ENCODE measurements around the gene DDRGK1. TPM values are rescaled to one million over a fixed set of nuclear protein-coding genes. Genes with fewer than 3 reads are reported as not detected.
A peak's percentile ranks its signal among the peaks of the same experiment; 100 is the strongest.

Gene DDRGK1
- total and polyA plus RNA-seq, 4 donors: 16.8 to 72.4 (median 48.5) TPM

DNA sequence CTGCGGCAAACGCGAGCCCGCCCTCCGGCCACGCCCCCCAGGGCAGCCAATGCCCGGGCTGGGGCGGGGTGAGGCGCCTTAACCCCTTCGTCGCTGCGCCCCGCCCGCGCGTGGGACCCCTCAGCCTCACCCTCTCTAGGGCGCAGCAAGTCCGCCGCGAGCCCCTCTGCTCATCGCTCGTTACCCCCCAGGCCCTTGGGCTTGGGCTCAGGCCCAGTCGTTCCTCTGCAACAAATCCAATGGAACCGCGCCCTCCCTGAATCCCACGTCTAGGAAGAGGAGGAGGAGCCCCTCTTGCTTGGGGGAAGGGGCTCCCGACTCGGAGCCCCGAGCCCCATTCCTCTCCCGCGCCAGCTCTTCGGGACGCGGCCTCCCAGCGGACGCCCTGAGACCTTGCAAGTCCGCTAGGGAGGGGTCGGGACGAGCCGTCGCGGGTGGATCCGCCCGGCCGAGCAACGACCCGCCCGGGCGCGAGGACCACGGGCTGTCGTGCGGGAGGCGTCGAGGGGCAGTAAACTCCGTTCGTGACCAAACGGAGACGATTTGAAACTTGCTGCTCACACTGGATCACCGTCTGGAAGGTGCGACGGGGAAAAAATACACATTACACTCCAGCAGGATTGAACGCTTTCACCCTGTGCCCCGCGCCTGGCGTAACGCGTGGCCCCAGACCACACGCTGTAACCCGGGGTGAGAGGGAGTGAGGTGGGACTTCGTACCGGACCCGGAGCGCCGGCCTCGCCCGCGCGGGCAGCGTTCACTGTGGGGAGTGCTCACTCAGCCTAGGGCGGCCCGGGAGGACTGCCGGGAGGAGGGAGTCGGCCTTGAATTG is 30.7 kb downstream of the DDRGK1 start:
- no peaks in the 10 kb centered on the region for H3K9me3 ChIP-seq (ENCODE audit: control insufficient read depth in 4 of 4, low read length in 3 of 4)
- H3K27me3 ChIP-seq (ENCODE audit: control insufficient read depth in 4 of 4, insufficient read depth in 4 of 4, low read length in 3 of 4): no peaks in the 10 kb centered on the region
- peak overlapping the region; percentile 81 to 90 (median 88) for H3K4me3 ChIP-seq (ENCODE audit: low read depth in 1 of 3, low read length in 3 of 3)
- H3K4me1 ChIP-seq (ENCODE audit: control insufficient read depth in 4 of 4, insufficient read depth in 4 of 4, low read length in 3 of 4): peaks cover 6 to 24% (median 16%) of the 10 kb centered on the region in 4 donors
- H3K36me3 ChIP-seq (ENCODE audit: control insufficient read depth in 4 of 4, insufficient read depth in 3 of 4, low read depth in 1 of 4, low read length in 3 of 4): no peaks in the 10 kb centered on the region
- H3K27ac ChIP-seq (ENCODE audit: low read depth in 1 of 2, low read length in 2 of 2): peak overlapping the region; percentile 75 to 83
- TF ChIP-seq, protein P1, sequence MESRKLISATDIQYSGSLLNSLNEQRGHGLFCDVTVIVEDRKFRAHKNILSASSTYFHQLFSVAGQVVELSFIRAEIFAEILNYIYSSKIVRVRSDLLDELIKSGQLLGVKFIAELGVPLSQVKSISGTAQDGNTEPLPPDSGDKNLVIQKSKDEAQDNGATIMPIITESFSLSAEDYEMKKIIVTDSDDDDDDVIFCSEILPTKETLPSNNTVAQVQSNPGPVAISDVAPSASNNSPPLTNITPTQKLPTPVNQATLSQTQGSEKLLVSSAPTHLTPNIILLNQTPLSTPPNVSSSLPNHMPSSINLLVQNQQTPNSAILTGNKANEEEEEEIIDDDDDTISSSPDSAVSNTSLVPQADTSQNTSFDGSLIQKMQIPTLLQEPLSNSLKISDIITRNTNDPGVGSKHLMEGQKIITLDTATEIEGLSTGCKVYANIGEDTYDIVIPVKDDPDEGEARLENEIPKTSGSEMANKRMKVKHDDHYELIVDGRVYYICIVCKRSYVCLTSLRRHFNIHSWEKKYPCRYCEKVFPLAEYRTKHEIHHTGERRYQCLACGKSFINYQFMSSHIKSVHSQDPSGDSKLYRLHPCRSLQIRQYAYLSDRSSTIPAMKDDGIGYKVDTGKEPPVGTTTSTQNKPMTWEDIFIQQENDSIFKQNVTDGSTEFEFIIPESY (IDR thresholded peaks at IDR 0.05): no peak
- no peak for TF ChIP-seq NR2F2 (IDR thresholded peaks at IDR 0.05)
- TF ChIP-seq, protein P2, sequence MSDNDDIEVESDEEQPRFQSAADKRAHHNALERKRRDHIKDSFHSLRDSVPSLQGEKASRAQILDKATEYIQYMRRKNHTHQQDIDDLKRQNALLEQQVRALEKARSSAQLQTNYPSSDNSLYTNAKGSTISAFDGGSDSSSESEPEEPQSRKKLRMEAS (IDR thresholded peaks at IDR 0.05): no peak
- peak; percentile 79 to 93 for TF ChIP-seq HNF4A (conservative IDR thresholded peaks at IDR 0.05)
- peak; percentile 44 for TF ChIP-seq TAF1 (conservative IDR thresholded peaks at IDR 0.05)
- peak; percentile 45 for TF ChIP-seq SP1 (IDR thresholded peaks at IDR 0.05)
- peak in 1 of 2 donors; percentile 57 for TF ChIP-seq RXRA (IDR thresholded peaks at IDR 0.05)
- no peak for TF ChIP-seq FOXA2 (IDR thresholded peaks at IDR 0.05)
- TF ChIP-seq EGR1 (IDR thresholded peaks at IDR 0.05; ENCODE audit: low read depth in 2 of 2): no peak
- TF ChIP-seq, protein P3, sequence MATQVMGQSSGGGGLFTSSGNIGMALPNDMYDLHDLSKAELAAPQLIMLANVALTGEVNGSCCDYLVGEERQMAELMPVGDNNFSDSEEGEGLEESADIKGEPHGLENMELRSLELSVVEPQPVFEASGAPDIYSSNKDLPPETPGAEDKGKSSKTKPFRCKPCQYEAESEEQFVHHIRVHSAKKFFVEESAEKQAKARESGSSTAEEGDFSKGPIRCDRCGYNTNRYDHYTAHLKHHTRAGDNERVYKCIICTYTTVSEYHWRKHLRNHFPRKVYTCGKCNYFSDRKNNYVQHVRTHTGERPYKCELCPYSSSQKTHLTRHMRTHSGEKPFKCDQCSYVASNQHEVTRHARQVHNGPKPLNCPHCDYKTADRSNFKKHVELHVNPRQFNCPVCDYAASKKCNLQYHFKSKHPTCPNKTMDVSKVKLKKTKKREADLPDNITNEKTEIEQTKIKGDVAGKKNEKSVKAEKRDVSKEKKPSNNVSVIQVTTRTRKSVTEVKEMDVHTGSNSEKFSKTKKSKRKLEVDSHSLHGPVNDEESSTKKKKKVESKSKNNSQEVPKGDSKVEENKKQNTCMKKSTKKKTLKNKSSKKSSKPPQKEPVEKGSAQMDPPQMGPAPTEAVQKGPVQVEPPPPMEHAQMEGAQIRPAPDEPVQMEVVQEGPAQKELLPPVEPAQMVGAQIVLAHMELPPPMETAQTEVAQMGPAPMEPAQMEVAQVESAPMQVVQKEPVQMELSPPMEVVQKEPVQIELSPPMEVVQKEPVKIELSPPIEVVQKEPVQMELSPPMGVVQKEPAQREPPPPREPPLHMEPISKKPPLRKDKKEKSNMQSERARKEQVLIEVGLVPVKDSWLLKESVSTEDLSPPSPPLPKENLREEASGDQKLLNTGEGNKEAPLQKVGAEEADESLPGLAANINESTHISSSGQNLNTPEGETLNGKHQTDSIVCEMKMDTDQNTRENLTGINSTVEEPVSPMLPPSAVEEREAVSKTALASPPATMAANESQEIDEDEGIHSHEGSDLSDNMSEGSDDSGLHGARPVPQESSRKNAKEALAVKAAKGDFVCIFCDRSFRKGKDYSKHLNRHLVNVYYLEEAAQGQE (IDR thresholded peaks at IDR 0.05): no peak
- no peak for TF ChIP-seq YY1 (IDR thresholded peaks at IDR 0.05)
- TF ChIP-seq, protein P4, sequence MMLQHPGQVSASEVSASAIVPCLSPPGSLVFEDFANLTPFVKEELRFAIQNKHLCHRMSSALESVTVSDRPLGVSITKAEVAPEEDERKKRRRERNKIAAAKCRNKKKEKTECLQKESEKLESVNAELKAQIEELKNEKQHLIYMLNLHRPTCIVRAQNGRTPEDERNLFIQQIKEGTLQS (IDR thresholded peaks at IDR 0.05): no peak
- TF ChIP-seq RAD21 (IDR thresholded peaks at IDR 0.05): no peak
- TF ChIP-seq HNF4G (IDR thresholded peaks at IDR 0.05): peak; percentile 33
- TF ChIP-seq JUND (IDR thresholded peaks at IDR 0.05): no peak
- no peak for TF ChIP-seq FOXA1 (IDR thresholded peaks at IDR 0.05)
- TF ChIP-seq, protein P5, sequence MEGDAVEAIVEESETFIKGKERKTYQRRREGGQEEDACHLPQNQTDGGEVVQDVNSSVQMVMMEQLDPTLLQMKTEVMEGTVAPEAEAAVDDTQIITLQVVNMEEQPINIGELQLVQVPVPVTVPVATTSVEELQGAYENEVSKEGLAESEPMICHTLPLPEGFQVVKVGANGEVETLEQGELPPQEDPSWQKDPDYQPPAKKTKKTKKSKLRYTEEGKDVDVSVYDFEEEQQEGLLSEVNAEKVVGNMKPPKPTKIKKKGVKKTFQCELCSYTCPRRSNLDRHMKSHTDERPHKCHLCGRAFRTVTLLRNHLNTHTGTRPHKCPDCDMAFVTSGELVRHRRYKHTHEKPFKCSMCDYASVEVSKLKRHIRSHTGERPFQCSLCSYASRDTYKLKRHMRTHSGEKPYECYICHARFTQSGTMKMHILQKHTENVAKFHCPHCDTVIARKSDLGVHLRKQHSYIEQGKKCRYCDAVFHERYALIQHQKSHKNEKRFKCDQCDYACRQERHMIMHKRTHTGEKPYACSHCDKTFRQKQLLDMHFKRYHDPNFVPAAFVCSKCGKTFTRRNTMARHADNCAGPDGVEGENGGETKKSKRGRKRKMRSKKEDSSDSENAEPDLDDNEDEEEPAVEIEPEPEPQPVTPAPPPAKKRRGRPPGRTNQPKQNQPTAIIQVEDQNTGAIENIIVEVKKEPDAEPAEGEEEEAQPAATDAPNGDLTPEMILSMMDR (IDR thresholded peaks at IDR 0.05; ENCODE audit: low read depth, low read length, missing input control): no peak
- no peak for TF ChIP-seq GABPA (IDR thresholded peaks at IDR 0.05 in 1 of 2, conservative IDR thresholded peaks at IDR 0.05 in 1 of 2)
- under 1% methylated on average over 84 of the region's 84 CpGs for whole genome bisulfite sequencing
- peak overlapping the region; percentile 27 to 90 for H3K9ac ChIP-seq (ENCODE audit: low read depth in 1 of 2, low read length in 2 of 2)
- peak; percentile 91 for DNase-seq (ENCODE audit: low spot score)

All from liver (tissue), 9 donors.